HG03025 (cell line): ENCODE data around the gene PLXNA4.

Experiments
- ATAC-seq: cut with Tn5 transposase; IDR thresholded peaks from one replicate; pipeline ENCODE4 v1.9.1; 2021; ENCODE audit warnings: mild to moderate bottlenecking, moderate library complexity; ENCODE audit not compliant: unreplicated experiment, low FRiP score

PLXNA4 gene

DNA sequence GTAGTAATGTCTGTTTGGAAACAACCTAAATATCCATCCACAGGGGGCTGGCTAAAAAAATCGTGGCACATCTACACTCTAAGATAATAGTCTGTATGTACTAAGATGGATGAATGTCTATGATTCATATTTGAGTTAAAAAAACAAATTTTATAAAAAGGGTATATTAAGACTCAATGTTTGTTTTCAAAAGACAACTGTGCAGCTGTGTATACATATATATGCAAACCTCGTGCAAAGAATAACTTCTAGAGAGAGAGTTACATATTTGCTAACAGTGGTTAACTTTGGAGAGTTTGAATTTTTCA is 323.5 kb downstream of the PLXNA4 start:
- ATAC-seq = no peak

DNA sequence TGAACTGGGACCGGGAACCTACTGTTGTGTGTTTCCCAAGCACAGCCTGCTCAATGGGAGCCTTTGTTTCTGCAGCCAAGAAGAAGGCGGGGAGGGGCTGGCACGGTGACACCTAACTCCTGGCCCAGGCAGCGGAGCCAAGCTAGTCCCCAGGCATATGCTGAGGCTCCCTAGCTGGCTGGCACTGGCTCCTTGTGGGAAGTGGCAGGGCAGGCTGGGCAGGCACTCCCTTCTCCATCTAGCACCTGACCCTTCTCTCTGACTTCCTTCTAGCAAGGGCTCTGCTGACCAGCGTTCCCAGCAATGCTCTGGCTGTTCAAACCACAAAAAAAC is 325.0 kb downstream of the PLXNA4 start:
- no peak for ATAC-seq

DNA sequence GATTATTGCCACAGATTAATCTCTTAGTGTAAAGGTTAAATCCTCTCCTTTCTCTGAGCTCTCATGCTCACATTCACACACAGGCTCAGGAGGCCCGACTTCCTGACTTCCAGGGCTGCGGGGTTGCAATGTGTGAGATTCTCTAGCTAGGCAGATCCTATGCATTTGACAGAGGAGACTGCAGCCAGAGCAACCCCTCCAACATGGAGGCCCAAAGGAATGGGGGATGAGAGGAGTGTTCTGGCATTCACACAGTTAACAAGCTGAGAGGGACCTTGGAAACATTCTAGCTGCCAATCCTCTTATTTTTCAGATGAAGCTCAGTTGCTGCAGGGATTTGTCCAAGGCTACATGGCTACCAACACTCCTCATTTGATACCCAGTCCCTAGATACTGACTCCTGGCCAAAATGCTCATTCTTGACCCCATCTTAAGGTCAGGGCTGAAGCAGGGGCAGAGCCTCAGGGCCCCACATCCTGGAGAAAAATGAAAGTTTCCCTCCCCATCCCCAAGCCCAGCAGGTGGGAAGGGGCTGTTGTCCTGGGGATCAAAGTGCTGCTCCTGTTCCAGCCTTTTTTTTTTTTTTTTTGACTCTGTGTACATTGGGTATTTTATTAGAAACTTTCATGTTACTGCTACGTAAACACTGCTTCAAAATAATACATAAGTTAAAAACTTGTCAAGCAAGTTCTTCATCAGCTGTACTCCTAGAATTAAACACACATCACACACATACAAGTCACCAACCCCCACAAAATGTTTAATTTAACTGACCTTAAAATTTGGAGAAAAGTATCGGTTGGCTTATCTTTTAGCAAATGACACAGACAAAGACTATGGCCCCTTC is 325.6 kb downstream of the PLXNA4 start:
- no peak for ATAC-seq

DNA sequence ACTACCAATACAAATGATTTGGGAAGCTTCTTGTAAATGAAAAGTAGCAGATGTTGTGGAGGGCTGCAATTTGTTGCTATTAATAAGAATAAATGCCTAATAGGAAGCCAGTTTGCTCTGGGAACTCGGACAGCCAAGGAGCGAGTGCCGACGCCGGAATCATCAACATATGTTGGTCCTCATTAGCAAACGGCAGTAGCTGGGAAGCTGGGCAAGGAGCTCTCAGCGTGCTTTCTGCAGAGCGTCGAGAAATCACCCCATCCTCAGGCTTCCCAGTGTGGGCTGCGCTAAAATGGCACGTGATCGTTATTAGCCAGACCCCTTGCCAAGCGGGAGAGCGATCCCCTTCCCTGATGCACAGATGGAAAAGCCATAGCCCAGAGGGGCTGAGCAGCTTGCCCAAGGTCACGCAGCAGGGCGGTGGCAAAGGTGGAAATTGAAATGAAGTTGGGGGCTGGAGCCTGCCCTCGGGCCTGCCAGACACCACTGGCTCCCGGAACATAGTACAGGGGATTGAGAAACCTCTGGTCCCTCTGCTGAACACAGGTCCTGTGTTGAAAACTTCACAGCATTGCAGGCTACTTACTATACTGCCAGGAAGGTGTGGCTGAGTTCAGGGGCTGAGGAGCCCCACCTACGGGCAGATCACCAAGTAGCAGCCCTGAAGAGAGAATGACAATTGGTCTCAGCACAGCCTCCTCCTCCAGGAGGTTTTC is 326.9 kb downstream of the PLXNA4 start:
- ATAC-seq = no peak

DNA sequence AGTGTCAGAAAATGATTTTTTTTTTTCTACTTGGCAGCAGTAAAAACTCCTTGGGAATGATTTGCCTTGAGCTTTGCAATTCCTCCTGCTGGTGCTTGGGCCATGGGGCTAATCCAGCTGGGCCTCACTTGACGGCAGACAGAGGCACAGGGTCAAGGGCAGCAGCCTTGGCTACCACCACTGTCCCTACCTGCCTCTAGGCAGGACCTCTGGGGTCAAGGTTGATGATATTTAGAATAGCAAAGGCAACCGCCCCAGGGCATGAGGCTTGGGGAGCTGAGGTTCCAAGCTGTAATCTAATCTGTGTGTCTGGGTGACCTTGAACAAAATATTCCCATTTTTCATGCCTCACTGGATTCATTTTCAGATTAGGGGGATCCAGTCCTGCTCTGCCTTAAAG is 327.4 kb downstream of the PLXNA4 start:
- no peak for ATAC-seq

DNA sequence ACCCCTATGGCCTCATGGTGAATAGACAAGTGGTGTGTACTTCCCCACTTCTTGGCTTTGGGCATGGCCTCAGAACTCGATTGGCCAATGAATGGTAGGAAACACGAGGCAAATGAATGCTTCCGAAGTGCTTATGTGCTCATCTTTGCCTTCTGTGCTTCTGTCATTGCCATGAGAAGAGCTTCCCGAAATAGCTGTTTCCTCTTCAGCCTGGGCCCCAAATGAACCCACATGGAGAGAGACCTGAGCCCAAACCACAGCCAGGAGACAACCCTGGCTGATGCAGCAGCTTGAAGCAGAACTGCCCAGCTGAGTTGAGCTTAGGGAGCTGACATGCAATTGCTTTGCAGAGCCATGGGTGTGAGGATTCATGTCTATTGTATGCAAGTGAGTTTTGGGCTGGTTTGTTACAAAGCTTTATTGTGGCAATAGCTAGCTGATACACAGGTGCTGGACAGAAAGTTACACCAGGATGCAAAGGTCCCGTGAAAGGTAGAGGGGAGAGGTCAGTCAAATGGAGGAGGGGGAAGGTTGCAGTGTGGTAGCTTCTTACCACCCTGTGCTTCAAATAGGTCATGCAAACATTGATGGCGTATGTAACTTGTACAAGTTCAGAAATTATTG is 328.2 kb downstream of the PLXNA4 start:
- no peak for ATAC-seq

DNA sequence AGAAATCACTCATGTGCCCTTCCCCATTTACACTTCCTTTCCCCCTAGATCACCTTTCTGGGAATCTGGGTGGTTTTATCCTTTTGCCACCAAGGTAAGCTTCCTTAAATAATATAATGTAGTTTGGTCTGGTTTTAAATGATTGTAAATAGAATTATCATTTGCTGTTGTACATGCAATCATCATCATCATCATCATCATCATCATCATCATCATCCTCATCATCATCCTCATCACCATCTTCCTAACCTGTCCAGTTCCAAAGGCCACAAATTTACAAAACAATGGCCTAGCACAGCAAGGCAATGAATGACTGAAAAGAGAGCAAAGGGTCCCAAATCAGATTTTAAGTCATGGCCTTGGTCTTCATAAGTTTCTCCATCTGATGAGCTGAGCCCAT is 329.7 kb downstream of the PLXNA4 start:
- ATAC-seq = no peak

DNA sequence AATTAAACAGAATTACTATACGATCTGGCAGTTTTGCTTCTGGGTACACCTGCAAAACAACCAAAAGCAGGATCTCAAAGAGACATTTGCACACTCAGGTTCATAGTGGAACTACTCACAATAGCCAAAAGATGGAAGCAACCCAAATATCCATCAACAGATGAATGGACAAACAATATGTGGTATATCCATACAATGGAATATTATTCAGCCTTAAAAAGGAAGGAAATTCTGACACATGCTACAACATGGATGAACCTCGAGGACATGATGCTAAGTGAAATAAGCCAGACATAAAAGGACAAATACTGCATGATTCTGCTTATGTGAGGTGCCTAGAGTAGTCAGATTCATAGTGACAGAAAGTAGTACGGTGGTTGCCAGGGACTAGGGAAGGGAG is 330.7 kb downstream of the PLXNA4 start:
- no peak for ATAC-seq

DNA sequence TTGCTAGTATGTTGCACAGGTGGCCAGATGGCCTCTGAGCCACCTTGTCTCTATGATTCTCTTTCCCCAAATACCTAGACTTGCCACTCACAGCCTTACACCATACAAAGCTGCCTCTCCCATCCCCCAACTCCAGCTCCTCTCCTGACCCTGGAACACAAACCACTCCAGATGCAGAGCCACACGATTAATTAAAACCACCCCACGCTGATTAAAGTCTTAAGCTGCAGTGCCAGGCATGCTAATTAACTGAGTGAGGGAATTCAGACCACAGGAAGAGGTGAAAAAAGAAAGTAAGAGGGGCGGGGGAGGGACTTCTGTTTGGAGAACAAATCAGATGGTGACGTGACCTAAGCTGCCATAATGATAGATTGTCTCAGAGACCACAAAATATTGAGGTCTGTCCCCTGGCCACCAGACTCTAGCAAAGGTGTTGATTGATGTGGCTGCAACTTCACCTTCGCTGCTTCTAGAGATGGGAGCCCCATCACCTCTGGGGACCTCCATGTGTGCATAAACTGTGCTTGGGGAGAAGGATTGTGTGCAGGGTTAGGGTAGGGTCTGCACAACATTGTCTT is 331.3 kb downstream of the PLXNA4 start:
- no peak for ATAC-seq

DNA sequence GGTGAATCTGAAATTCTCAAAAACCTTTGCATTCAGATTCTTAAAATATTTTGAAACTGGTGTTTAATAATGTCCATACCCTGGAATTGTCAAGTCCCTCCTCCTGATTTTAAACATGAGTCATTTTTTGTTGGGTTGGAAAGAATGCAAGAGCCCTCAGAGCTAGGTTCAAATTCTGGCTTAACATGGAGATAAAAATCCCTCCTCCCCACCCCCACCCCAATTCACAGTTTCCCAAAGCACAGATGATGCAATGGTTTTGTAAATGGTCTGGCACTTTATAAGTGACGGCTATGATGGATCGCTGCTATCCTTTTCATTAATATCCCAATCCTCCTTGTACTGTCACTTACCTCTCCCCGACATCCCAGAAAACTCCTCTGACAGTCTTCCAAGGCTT is 332.8 kb downstream of the PLXNA4 start:
- ATAC-seq = no peak

DNA sequence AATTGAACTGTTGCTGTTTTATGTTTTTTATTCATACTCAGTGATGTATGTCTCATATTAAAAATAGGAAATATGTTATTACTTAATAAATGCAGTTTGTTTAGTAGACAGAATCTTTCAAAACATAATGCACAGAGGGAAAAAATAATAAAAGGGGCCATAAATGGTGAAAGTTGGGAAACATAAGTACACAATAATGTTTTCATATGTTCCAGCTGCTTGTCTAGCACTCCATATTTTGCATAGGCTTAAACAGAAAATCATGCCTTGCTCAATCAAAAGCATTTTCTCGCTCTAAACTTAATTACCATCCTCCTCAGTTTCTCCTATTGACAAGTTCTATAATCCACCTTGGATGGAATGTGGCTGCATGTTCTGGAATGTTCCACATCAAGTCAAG is 333.2 kb downstream of the PLXNA4 start:
- ATAC-seq = no peak

DNA sequence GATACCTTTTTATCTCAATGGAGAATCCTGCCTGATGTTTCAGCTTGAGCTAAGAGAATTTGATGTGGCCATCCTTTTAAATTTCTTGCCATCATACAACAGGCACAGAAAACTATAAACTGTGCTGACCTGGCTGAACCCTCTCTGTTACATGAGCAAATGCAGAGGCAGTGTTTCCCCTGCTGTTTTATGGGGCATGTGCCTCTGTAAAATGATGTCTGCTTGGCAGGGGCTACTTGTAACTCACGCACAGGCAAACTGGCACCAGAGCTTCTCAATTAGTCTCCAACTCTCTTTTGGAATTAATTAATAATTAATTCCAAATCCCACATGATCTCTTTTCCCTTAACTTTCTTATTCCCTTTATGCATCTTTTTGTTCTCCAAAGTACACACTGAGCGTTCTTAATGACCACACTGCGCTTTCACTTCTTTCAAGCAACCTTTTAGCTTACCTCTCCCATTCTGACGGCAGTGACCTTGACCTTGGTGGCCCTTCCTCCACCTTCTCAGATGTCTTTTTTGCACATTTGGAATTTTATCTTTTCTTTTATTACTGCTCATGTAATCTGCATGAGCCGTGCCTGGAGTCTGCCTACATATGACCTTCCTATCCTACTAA is 334.0 kb downstream of the PLXNA4 start:
- ATAC-seq = no peak

DNA sequence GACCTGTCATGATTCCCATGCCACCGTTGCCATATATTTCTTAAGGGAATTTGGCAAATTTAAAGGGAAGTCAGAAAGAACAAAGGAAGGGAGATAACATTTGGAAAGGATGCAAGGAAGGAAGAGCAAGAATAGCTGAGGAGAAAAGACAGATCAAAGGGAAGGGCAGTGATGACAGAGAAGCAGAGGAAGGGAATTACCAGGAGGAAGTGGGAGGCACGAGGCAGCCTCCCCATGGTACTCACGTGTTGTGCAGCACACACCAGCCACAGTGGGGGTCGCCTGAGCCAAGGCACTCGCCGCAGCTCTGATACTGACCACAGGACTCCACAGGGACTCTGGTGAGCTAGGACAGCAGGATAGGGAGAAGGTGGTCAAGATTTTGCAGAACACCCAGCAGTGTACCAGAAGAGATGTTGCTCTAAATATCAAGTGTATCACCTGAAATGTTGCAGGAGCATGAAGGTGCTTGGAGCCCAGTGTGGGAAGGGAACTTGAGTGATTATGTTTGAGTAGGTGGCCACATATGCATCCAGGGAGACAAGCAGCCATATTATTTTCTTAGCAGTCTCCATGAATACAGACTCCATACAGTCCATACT is 335.3 kb downstream of the PLXNA4 start:
- ATAC-seq = no peak

DNA sequence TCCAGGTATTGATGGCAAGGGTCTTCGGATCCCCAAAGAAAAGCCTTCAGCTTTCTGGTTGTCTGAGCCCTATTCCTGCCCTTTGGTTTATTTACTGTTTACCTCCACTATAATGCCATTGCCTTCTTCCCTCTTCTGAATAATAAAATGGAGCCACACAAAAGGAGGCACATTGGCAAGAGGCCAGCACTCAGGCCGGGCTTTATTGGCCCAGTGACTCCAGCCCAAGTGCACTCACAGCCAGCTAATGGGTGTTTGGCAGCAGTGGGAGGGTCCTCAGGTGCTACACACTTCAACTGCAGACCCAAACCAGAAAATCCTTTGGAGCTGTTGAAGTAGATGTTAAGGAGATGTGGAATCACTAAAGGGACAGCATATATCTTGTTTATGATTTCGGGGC is 336.0 kb downstream of the PLXNA4 start:
- ATAC-seq = no peak

DNA sequence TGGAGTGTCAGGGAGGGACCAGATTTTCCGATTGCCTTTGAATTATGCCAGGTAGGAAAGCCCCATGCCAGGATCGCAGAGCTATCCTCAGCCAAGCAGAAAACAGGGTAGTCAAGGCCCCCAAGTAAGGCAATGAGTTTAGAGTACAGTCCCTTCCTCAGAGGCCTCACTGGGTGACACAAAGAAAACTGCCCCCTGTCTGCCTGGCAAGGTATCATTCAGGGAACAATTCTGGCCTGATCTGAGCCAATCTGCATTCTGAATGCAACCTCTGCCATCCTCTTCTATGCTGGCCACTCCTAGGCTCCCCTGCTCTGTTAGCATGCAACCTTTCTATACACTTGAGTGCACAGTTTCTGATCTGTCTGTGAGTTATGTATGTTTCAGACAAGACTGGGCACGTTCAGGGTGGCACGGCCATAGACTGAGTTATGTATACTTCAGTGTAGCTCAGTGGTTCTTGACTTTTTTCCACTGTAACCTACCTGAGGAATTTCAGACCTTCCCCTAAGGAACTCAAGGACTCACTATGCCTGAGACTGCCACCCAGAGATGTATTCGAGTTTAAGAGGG is 336.8 kb downstream of the PLXNA4 start:
- ATAC-seq = no peak

DNA sequence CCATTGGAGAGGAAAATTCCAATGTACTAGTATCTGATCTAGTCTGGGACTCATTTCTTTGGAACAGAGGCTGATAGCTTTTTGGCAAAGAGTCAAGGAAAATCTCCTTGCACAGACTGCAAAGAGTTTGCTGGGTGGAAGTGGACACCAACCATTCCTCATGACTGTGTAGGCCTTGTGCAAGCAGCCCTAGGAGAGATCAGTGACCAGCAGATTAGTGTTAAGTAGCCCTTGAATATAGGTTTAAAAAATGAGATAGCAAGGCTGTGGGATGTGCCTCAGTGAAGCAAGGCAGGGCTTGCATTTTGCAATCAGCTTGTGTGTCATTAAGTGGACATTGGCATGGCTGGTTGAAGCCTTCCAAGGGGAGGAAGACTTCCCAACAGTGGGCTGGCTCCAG is 341.6 kb downstream of the PLXNA4 start:
- no peak for ATAC-seq

DNA sequence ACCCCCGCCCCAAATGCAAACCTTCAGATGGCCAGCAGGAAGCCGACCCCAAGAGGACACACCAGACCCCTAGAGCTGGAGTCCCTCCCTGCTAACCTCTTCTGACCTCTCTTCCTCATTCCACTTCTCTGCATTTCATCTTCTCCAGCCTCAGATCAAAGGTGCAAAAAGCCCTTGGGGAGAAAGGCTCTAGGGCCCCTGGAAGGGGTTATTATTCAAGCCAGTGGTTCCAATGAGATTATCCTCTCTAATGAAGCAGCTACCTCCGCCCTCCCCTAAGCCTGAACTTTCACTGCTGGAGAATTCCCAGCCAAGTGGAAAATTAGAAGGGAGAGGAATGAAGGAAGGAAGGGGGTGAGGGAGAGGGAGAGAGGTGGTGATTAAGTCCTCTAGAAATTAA is 343.9 kb downstream of the PLXNA4 start:
- no peak for ATAC-seq

DNA sequence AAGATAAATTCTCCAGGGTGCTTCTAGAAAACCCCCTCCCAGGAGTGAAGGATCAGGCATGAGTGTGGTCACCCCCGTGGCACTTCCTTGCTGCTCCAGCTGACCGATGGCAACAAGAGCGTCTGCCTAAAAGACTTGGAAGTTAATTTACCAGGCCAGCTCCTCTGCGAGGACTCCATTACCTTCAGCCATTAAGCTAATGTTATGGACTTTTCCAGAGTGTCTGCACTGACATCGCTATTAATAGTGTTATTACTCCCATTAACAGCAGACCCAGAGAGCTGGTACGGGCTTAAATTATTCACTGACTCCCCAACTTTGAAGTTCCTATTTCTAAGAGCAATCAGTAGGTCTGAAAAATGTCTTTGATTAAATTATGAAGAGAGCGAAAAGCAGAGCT is 345.8 kb downstream of the PLXNA4 start:
- ATAC-seq = no peak

DNA sequence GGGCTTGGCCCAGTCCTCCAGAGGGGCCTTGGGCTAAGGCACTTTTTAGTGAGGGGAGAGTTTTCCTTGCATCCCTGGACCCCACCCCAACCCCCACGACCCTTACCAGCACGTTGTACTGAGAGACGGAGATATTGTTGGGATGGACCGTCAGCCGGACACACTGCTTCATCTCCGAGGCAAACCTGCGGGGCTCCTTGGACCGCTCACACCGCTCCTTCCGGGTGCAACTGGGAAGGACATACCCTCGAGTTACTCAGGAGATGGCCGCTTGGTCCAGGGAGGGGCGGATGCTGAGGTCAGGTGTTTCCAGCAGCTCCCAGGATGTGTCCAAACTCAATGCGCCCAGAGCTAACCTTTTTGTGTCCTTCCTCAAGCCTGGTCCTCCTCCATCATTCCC is 348.0 kb downstream of the PLXNA4 start:
- ATAC-seq = no peak

DNA sequence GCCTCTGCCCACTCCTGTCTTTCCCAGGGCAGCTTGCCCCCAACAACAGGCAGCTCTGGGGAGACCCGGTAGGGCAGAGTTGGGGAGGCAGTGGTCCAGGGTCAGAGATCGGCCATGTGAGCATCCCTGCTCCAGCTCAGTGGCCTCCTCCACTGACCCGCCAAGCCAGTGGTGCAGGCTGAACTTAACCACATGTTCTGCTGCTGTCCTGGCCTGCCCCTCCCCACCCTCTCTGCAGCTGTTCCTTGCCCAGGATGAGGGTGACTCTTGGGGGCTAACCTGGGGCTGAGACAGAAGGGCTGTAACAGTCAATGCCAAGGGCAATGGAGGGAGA is 349.3 kb downstream of the PLXNA4 start:
- no peak for ATAC-seq
